HG02852 (cell line): ENCODE results near the gene HMBS.
"Not testable (repeated sequence)": the region's sequence is repeated elsewhere in the genome, so short reads cannot be mapped to it uniquely, and the experiment has no call there.

Source experiments
- ATAC-seq: cut with Tn5 transposase; IDR thresholded peaks from one replicate; pipeline ENCODE4 v1.9.1; 2021; ENCODE audit warnings: mild to moderate bottlenecking, moderate library complexity; ENCODE audit not compliant: unreplicated experiment

HMBS gene

DNA sequence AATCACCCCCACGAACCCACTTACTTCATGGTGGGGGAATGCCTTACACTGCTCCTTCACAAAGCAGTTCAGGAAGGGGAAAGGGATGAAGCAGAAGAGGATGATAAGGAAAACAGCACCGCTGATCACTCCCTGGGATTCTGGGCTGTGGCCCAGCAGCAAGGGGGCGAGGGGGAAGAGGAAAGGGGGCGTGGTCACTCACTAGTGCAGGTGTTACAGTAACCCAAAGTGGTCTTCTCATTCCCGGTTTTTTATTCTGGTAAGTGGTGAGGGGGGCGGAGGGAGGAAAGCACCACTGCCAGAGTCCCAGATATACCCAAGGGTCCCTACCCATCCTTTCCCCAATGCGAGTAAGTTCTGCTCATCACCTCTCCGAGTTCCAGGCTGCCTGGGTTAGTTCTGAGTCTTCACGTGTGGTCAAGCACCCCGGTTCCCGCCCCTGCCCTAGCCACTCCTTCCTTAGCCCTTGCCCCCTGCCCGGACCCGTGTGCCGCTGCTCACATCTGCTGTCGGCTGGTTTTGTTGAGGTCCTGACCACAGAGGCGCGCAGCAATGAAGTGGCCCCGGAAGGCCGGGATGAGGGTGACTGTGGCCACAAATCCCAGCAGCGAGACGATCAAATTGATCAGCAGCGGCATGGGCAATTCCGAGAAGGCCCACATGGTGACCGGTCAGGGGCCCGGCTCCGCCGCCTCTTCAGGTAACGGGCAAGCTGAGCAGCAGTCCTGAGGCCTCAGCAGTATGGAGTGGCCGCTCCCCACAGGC lies 16.5 kb downstream of the HMBS start:
- ATAC-seq: peak; percentile 17

GRCh38 chr11:119101759-119102423 lies 17.2 kb downstream of the HMBS start, which contains the start of gene DPAGT1:
DPAGT1 (minus strand) TSS chr11:119101853; CDS start chr11:119101655, 198 bp downstream.
- peak; percentile 80 for ATAC-seq

DNA sequence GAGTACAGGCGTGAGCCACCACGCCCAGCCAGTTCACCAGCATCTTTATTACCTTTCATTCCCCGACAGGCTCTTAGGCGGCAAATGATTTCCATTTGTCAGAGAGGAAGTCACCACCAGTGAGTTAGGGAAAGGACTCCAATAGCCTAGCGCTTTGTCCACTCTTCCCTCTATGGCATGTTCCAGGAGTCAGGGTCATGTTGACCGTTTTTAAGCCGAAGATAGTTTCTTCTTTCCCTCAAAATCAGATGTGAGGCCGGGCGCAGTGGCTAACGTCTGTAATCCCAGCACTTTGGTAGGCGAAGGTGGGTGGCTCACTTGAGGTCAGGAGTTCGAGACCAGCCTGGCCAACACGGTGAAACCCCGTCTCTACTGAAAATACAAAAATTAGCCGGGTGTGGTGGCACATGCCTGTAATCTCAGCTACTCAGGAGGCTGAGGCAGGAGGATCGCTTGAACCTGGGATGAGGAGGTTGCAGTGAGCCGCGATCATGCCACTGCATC lies 18.5 kb downstream of the HMBS start:
- ATAC-seq: not testable (repeated sequence)

DNA sequence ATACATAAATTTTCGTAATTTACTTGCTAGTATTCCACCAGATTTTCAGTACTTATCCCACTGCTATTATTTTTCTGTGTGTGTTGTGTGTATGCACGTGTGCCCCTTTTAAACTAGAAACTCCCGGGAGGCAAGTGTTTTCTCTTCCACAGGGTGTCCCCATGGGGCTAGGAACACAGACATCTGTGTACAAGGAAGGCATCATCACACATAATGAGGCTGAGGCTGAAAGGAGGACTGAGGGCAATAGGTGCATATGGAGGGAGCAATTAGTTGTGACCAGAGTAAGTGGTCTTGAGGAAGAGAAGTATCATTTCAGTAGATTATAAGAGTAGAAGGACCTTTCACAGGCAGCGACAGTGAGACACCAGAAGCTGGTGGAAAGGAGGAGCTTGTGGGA lies 19.1 kb downstream of the HMBS start:
- ATAC-seq: no peak

- peak; percentile 82 for ATAC-seq
These were observed 22.2 kb downstream of the HMBS start, which contains the start of gene C2CD2L for GRCh38 chr11:119106564-119107537. C2CD2L (plus strand) TSS chr11:119107344; CDS start chr11:119107742, 398 bp downstream.

DNA sequence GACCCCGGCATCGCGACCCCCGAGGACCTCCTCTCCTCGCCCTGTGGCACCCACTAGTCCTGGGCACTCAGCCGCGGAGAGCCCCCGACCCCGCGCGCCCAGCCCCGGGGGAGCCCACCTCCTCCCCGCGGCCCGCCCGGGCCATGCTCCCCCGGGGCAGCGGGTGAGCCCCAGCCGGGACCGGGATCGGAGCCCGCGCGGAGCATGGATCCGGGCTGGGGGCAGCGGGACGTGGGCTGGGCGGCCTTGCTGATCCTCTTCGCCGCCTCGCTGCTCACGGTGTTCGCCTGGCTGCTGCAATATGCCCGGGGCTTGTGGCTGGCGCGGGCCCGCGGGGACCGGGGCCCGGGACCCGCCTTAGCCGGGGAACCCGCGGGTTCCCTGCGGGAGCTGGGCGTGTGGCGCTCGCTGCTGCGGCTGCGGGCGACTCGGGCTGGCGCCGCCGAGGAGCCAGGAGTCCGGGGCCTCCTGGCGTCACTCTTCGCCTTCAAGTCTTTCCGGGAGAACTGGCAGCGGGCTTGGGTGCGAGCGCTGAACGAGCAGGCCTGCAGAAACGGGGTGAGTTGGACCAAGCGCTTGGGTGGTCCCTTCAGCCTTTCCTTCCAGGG lies 23.0 kb downstream of the HMBS start:
- peak; percentile 36 for ATAC-seq

DNA sequence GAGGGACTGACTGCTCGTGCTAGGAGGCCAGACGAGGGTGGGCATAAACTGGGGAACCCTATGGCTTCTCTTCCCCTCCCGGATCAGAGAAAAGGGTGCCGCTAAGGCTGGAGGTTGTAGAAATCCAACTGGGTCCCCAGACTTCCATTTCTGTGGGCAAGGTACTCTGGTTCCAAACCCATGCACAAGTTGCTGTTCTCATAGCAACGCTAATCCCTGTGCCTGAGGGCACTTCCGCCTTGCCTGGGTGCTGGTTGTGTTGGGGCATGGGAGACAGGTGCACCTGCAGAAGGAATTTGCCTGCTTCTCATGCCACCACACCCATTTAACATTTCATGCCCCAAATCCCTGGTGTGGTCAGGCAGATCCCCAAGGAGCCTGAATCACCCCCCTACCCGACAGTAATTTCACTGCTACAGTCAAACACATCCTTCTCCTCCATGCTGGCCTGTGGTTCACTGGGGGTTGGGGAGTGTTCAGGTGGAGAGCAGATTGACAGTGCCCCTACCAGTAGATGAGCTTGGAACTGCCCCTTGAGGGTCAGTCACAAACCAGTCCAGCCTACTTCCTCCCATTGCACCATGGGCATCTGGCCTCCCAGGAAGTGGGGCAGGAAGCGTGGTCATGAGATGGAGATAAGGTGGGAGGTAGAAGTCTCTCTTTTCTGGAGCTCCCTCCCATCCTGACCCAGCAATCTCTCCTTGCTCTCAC lies 23.6 kb downstream of the HMBS start:
- no peak for ATAC-seq

GRCh38 chr11:119108857-119109221 lies 24.2 kb downstream of the HMBS start:
- ATAC-seq: no peak

- no peak for ATAC-seq
These were observed 25.2 kb downstream of the HMBS start for GRCh38 chr11:119109843-119110242.

DNA sequence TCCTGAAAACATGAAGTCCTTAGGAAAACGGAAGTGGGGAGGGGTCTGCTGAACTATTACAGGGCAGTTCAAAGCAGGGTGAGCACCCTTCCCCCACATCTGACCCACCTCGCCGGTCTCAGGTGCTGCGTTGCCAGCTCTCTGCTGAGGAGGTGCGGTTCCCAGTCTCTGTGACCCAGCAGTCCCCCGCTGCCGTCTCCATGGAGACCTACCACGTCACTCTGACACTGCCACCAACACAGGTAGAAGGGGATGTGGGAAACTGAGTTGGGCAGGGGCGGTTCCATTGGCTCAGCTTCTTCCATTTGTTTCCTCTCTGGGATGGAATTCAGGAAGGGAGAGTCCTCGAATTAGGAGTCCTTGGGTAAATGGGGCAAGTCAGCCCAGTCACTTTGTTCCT lies 25.8 kb downstream of the HMBS start:
- ATAC-seq: no peak

GRCh38 chr11:119111361-119111925 lies 26.8 kb downstream of the HMBS start:
- no peak for ATAC-seq

DNA sequence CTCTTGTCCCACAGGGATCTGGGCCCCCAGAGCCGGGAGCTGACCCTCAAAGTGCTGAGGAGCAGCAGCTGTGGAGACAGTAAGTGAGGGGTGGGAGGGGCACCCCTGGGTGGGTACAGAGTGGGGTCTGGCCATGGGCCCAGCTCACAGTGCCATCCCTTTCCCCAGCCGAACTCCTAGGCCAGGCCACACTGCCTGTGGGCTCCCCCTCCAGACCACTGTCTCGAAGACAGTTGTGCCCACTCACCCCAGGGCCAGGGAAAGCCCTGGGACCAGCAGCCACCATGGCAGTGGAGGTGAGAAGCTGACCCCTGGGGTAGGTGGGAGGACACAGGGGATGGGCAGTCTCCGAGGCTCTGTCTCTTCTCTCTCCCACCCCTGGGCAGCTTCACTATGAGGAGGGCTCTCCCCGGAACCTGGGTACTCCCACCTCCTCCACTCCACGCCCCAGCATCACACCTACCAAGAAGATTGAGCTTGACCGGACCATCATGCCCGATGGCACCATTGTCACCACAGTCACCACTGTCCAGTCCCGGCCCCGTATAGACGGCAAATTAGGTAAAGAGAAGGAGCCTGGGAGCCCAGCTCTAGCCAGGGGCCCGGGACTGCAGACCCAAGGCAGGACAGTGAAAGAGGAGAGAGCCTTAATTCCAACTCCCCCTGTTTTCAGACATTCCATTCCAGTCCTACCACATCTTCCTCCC lies 27.8 kb downstream of the HMBS start:
- no peak for ATAC-seq

DNA sequence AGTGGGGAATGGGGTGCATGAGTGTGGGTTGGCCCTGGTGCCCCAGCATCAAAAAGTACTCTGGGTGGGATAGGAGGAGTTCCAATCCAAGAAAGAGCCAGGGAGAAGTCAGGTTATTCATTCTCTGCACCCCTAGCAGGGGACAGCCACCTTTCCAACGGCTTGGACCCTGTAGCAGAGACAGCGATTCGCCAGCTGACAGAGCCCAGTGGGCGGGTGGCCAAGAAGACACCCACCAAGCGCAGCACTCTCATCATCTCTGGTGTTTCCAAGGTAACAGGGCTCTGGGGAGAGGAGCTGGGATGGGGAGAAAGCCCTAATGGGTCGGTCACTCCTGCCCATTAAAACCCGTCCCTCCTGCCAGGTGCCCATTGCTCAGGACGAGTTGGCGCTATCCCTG lies 29.0 kb downstream of the HMBS start:
- ATAC-seq: no peak

- no peak for ATAC-seq
These were observed 29.7 kb downstream of the HMBS start for GRCh38 chr11:119114351-119114750.

DNA sequence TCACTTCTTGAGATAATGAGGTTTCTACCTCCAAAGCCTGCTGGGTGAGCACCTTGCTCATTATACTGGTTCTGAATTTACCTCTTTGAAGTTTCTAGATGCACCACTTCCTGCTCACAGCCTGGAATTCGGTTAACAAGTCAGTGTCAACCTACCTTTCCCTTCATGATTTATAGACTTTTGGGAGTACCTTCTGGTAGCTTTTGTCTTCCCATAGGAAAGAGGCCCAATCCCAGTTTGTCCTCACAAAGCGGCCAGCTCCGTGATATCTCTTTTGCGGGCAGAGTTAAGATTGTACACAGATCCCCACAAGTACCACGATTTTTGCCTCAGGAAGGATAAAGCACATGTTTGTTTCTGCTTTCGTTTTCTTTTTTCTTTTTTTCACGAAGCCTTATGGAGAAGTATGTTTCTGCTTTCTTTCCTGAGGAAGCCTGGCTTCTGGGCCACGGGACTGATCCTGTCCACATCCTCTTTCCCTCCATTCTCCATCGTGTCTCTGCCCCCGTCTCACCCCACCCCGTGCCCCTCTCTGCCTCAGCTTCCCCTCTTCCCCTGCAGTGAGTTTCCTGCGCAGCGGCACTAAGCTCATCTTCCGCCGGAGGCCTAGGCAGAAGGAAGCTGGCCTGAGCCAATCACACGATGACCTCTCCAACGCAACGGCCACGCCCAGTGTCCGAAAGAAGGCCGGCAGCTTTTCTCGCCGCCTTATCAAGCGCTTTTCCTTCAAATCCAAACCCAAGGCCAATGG lies 31.0 kb downstream of the HMBS start:
- ATAC-seq: no peak

GRCh38 chr11:119116235-119116594 lies 31.5 kb downstream of the HMBS start:
- no peak for ATAC-seq

DNA sequence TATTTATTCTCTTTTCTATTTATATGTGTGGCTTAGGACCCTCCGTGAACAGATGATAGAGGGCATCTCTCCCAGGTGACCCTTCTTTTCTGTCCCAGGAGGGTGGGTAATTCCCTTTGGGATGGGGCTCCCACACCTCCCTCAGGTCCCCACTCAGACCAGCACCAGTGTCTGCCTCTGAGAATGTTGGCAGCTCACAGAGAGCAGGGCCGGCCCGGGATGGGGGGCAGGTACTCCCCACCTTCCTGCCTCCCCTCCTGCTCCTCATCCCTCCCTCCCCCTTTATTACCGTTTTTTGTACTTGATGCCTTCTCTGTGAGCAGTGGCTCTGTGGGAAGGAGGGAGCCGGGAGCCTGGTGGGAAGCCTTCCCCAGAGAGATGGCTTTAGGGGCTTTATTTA lies 31.9 kb downstream of the HMBS start:
- ATAC-seq: no peak

DNA sequence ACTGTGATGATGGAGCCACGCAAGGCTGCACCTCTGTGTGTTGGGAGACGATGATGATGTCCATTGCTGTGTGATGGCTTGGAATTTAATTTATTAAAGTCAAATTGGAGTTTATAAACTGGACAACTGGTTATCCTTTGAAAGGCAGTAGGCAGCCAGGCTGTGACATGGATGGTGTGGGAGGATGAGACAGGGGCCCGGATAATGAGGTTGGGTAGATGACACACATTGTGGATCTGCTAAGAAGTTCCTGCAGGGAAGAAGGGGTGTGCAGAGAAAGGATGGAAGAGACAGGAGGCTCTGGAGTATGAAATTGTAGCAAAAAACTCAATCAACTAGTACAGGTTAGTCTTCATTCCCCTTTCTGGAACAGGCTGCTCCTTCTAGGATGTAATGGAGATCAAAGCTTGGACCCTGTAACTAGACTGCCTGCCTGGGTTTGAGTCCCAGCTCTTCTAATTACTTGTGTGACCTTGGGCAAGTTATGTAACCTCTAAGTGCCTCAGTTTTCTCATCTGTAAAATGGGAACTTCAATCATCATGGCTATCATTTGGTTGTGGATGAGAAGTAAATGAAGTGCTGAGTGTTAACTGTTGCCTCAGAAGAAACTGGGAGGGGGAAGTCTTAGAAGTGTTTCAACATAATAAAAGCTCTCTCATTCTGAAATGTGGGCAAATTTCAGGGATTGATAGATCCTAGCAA lies 32.5 kb downstream of the HMBS start:
- ATAC-seq: no peak
